H1 (cell line): ENCODE results near the gene SH3BP2. TPM values are rescaled to one million over a fixed set of nuclear protein-coding genes. Genes with fewer than 3 reads are reported as not detected.

Source experiments
- CREB1 ChIP-seq: IDR thresholded peaks from 2 replicates; pipeline ENCODE4 v1.6.1; 2012; ENCODE audit warnings: inconsistent platforms
- EZH2 ChIP-seq: fragments of 200-600 bp; sonication (generic); IDR thresholded peaks from 2 replicates; pipeline ENCODE4 v1.7.1; 2012; ENCODE audit warnings: low read depth, mild to moderate bottlenecking, moderate library complexity, low read length, inconsistent platforms; ENCODE audit not compliant: severe bottlenecking
- SIRT6 ChIP-seq: IDR thresholded peaks from one replicate; pipeline ENCODE4 v1.7.1; 2012; ENCODE audit warnings: low read length, inconsistent platforms
- SP2 ChIP-seq: IDR thresholded peaks from 2 replicates; pipeline ENCODE4 v1.6.1; 2012; ENCODE audit warnings: mild to moderate bottlenecking, low read length, inconsistent platforms
- polyA plus RNA-seq, 7 experiments: library from polyadenylated mRNA; depleted of rRNA in 3 of 7; stranded (reverse) in 5 of 7; unstranded in 2 of 7; fragments of >200 nt in 5 of 7; fragments of 200-250 nt in 2 of 7; gene quantifications; 1 replicate in 5 of 7; 2 replicates in 1 of 7; 4 replicates in 1 of 7; pipeline versions ENCODE4 v1.2.1 to v1.2.3, GENCODE V29; 2011 to 2013; ENCODE audit warnings: missing spikeins in 2 of 7, mixed read lengths in 2 of 7
- total RNA-seq: library from RNA; stranded (reverse); fragmentation: NEBNext Ultra II Directional; extraction: Animal tissue kit (Norgen Biotek cat#: 25700); gene quantifications from 2 replicates; pipeline ENCODE4 v1.2.1, GENCODE V29; 2021

The SH3BP2 gene
- total and polyA plus RNA-seq, 2 of the 8 experiments (the other 6 are each of a cell fraction or from before 2014, with no cell fraction given): 27.4 to 31.4 TPM

- TF ChIP-seq CREB1: no peak
- TF ChIP-seq EZH2: no peak
- TF ChIP-seq SP2: no peak
- no peak for TF ChIP-seq SIRT6
These were observed 7.2 kb downstream of the SH3BP2 start (continued) for GRCh38 chr4:2799971-2800690.
